ENCODE results near the gene SUPT3H. TPM values are rescaled to one million over a fixed set of nuclear protein-coding genes. Genes with fewer than 3 reads are reported as not detected.
"Not testable (repeated sequence)": the region's sequence is repeated elsewhere in the genome, so short reads cannot be mapped to it uniquely, and the experiment has no call there.

SUPT3H gene
- total and polyA plus RNA-seq, 5 experiments from 2014 or later = 16.9 to 20.8 (median 20.0) TPM

GRCh38 chr6:44920952-44921491 lies 456.7 kb downstream of the SUPT3H start:
- Mint-ChIP-seq H3K27me3 (no peaks in the 10 kb centered on the region), H3K4me3 (peak overlapping the region in 9 of 10 donors; percentile 22 to 80 (median 63)), H3K4me1 (peaks cover 21 to 66% (median 45%) of the 10 kb centered on the region in 4 donors), H3K27ac (peak overlapping the region; percentile 53 to 92 (median 80)), H3K9me3 (no peaks in the 10 kb centered on the region), H3K36me3 (peaks cover 0 to 9% (median 0%) of the 10 kb centered on the region in 3 donors)
- ATAC-seq (no peak), DNase-seq (no peak)
- POLR2A ChIA-PET = no interaction called here

DNA sequence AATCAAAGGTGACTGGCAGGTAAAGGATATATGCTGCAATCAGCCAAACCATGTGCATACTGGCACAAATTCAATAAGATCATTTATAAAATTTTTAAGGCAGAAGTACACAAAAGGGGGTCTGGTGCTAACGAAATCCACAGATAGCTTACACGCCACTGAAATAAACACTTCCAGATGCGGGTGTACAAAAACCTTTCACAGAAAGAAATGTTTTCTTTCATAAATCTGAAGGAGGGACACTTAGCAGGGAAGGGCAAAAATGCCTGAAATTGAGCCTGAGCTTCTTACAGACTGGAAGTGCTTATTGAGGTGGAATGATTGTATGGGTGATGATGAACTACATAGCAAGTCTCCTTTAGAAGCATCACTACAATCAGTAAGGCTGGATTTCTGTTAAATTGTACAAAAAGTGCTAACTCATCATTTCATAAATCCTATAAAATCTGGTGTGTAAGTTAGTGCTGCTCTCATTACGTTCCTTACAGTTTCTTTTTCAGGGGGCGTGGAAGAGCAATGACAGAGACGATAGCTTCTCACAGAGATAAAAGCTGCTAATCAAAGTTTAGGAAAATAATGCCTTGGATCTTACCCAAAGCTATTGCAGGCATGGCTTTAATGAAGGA lies 458.9 kb downstream of the SUPT3H start:
- ATAC-seq (no peak), DNase-seq (no peak)
- Mint-ChIP-seq H3K36me3 (peaks cover 0 to 26% (median 9%) of the 10 kb centered on the region in 3 donors), H3K27ac (peak overlapping the region in 3 of 10 donors; percentile 10 to 73 (median 38)), H3K4me3 (peak overlapping the region in 1 of 10 donors; percentile 12), H3K4me1 (peaks cover 27 to 64% (median 32%) of the 10 kb centered on the region in 4 donors), H3K9me3 (no peaks in the 10 kb centered on the region), H3K27me3 (no peaks in the 10 kb centered on the region)
- POLR2A ChIA-PET = interaction anchor here (0.6 to 1.4 kb wide), 3 partner anchors 10 to 209 kb away, joined by 3 read pairs; no protein-coding TSS in a partner anchor

DNA sequence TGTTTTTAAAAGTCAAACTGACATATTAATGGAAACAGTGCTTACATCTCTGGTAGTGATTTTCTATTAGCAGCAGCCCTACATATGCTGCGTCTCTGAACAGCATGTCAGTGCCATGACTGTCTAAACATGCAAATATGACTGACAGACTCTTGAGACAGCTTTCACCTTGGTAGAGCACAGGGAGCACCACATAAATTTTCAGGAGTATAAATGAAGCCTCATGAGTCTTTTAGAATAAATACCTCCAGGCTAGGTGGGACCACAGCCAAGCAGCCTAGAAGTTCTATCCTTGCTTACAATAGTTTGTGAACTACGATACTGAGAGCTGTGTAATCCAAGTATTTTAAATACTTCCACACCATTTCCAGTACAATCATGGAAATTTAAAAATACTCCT lies 460.3 kb downstream of the SUPT3H start:
- Mint-ChIP-seq H3K36me3 (peaks cover 5 to 39% (median 14%) of the 10 kb centered on the region in 3 donors), H3K27me3 (no peaks in the 10 kb centered on the region), H3K9me3 (no peaks in the 10 kb centered on the region), H3K4me3 (no peak overlapping the region), H3K4me1 (peaks cover 23 to 55% (median 24%) of the 10 kb centered on the region in 4 donors), H3K27ac (no peak overlapping the region)
- POLR2A ChIA-PET = interaction anchor here (1.0 kb wide), 1 partner anchor 11 kb away, joined by 6 read pairs; no protein-coding TSS in a partner anchor
- DNase-seq (no peak), ATAC-seq (no peak)

DNA sequence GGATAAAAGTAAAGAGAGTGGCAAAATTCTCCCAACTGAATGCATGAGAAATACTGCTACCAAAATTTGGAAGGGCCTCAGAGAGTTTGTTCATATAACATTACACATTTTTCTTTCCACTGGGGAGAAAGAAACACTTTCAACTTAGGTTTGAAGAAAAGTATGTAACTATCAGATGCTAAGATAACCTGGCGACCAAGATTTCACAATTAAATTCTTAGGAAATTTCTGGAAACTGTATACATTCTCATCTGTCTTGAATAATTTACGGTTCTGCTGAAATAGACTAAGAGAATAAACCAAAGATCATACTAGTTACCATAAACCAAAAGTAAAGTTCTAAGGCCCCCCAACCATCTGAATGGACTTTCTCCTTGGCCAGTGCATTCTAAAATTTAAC lies 462.6 kb downstream of the SUPT3H start:
- Mint-ChIP-seq H3K9me3 (no peaks in the 10 kb centered on the region), H3K27ac (peak overlapping the region in 2 of 10 donors; percentile 21 to 41), H3K36me3 (peaks cover 5 to 41% (median 18%) of the 10 kb centered on the region in 3 donors), H3K27me3 (no peaks in the 10 kb centered on the region), H3K4me1 (peaks cover 3 to 34% (median 11%) of the 10 kb centered on the region in 4 donors), H3K4me3 (no peak overlapping the region)
- DNase-seq (no peak), ATAC-seq (no peak)
- POLR2A ChIA-PET = no interaction called here

- peaks cover 5 to 42% (median 20%) of the 10 kb centered on the region in 3 donors for H3K36me3 Mint-ChIP-seq
- no peak for DNase-seq
- H3K27me3 Mint-ChIP-seq = no peaks in the 10 kb centered on the region
- POLR2A ChIA-PET = no interaction called here
- no peak for ATAC-seq
- H3K27ac Mint-ChIP-seq = no peak overlapping the region
- H3K4me3 Mint-ChIP-seq = no peak overlapping the region
- no peaks in the 10 kb centered on the region for H3K9me3 Mint-ChIP-seq
- peaks cover 0 to 30% (median 12%) of the 10 kb centered on the region in 4 donors for H3K4me1 Mint-ChIP-seq
Measured at GRCh38 chr6:44914141-44914540, 463.6 kb downstream of the SUPT3H start.

- DNase-seq = no peak
- Mint-ChIP-seq H3K27ac (no peak overlapping the region), H3K36me3 (peaks cover 6 to 27% (median 7%) of the 10 kb centered on the region in 3 donors), H3K27me3 (no peaks in the 10 kb centered on the region), H3K4me3 (no peak overlapping the region), H3K4me1 (peaks cover 2 to 21% (median 18%) of the 10 kb centered on the region in 4 donors), H3K9me3 (peaks cover 0 to 18% (median 6%) of the 10 kb centered on the region in 9 donors)
- POLR2A ChIA-PET = no interaction called here
- ATAC-seq = no peak
Measured at GRCh38 chr6:44906761-44907160, 471.0 kb downstream of the SUPT3H start.

- H3K27me3 Mint-ChIP-seq, ATAC-seq, POLR2A ChIA-PET, DNase-seq: not testable (repeated sequence)
- Mint-ChIP-seq H3K9me3 (peaks cover 0 to 14% (median 6%) of the 10 kb centered on the region in 9 donors), H3K4me1 (peaks cover 4 to 22% (median 19%) of the 10 kb centered on the region in 4 donors), H3K27ac (peak overlapping the region in 1 of 10 donors; percentile 56), H3K36me3 (peaks cover 17 to 42% (median 19%) of the 10 kb centered on the region in 3 donors), H3K4me3 (peak overlapping the region in 1 of 10 donors; percentile 38)
Measured at GRCh38 chr6:44900358-44900757, 477.4 kb downstream of the SUPT3H start.

DNA sequence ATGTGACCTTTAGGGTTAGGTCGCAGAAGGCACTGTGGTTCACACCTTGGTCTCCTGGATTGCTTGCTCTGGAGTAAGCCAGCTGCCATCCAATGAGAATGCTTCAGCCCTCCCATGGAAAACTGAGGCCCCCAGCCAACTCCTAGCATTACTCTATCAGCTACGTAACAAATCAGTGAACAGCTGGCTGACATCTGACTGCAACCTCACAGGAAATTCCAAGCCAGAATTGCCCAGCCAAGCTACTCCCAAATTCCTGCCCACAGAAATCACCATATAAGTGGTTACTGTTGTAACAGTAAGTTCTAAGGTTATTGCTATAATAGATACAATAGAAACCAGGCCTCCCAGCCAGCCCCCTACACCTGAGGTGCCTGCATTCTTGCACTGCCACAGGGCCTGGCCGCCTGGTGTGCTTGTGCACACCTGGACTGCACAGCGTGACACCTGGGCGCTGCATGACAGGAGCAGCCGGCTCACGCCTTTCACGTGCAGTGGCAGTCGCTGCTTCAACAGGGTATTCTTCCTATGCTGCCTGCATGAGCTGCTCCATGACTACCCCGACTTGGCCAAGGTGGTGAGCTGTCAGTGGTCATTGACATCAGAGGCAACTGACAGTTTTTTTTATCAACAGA lies 479.3 kb downstream of the SUPT3H start:
- POLR2A ChIA-PET = no interaction called here
- no peaks in the 10 kb centered on the region for H3K27me3 Mint-ChIP-seq
- H3K9me3 Mint-ChIP-seq = peaks cover 0 to 9% (median 2%) of the 10 kb centered on the region in 9 donors
- no peak for ATAC-seq
- H3K4me3 Mint-ChIP-seq = no peak overlapping the region
- peaks cover 10 to 40% (median 21%) of the 10 kb centered on the region in 3 donors for H3K36me3 Mint-ChIP-seq
- DNase-seq = no peak
- H3K4me1 Mint-ChIP-seq = peaks cover 4 to 16% (median 12%) of the 10 kb centered on the region in 4 donors
- peak overlapping the region in 1 of 10 donors; percentile 43 for H3K27ac Mint-ChIP-seq

GRCh38 chr6:44897316-44897715 lies 480.4 kb downstream of the SUPT3H start:
- POLR2A ChIA-PET = no interaction called here
- no peak overlapping the region for H3K4me3 Mint-ChIP-seq
- H3K36me3 Mint-ChIP-seq = peaks cover 10 to 35% (median 21%) of the 10 kb centered on the region in 3 donors
- no peak for DNase-seq
- no peak for ATAC-seq
- H3K27me3 Mint-ChIP-seq = no peaks in the 10 kb centered on the region
- peaks cover 2 to 10% (median 4%) of the 10 kb centered on the region in 4 donors for H3K4me1 Mint-ChIP-seq
- H3K27ac Mint-ChIP-seq = peak overlapping the region in 1 of 10 donors; percentile 1
- H3K9me3 Mint-ChIP-seq = peaks cover 0 to 9% (median 0%) of the 10 kb centered on the region in 9 donors

- H3K27ac Mint-ChIP-seq = no peak overlapping the region
- peaks cover 0 to 10% (median 2%) of the 10 kb centered on the region in 4 donors for H3K4me1 Mint-ChIP-seq
- H3K4me3 Mint-ChIP-seq = no peak overlapping the region
- H3K36me3 Mint-ChIP-seq = peaks cover 10 to 34% (median 18%) of the 10 kb centered on the region in 3 donors
- POLR2A ChIA-PET = no interaction called here
- ATAC-seq (no peak), DNase-seq (no peak)
- peaks cover 0 to 9% (median 0%) of the 10 kb centered on the region in 9 donors for H3K9me3 Mint-ChIP-seq
- H3K27me3 Mint-ChIP-seq = no peaks in the 10 kb centered on the region
Measured at GRCh38 chr6:44896701-44897100, 481.0 kb downstream of the SUPT3H start.

GRCh38 chr6:44892579-44892978 lies 485.2 kb downstream of the SUPT3H start:
- peaks cover 0 to 14% (median 0%) of the 10 kb centered on the region in 9 donors for H3K9me3 Mint-ChIP-seq
- no peaks in the 10 kb centered on the region for H3K27me3 Mint-ChIP-seq
- peaks cover 0 to 3% (median 0%) of the 10 kb centered on the region in 4 donors for H3K4me1 Mint-ChIP-seq
- H3K27ac Mint-ChIP-seq = peak overlapping the region in 2 of 10 donors; percentile 12 to 38
- no peak overlapping the region for H3K4me3 Mint-ChIP-seq
- no peak for DNase-seq
- POLR2A ChIA-PET = no interaction called here
- ATAC-seq = no peak
- peaks cover 1 to 28% (median 11%) of the 10 kb centered on the region in 3 donors for H3K36me3 Mint-ChIP-seq

- DNase-seq, POLR2A ChIA-PET, H3K27me3 Mint-ChIP-seq, H3K4me3 Mint-ChIP-seq, ATAC-seq: not testable (repeated sequence)
- Mint-ChIP-seq H3K36me3 (peaks cover 32 to 56% (median 37%) of the 10 kb centered on the region in 3 donors), H3K9me3 (peaks cover 4 to 43% (median 24%) of the 10 kb centered on the region in 9 donors), H3K4me1 (peaks cover 0 to 15% (median 9%) of the 10 kb centered on the region in 4 donors), H3K27ac (peak overlapping the region in 3 of 10 donors; percentile 11 to 67 (median 40))
Measured at GRCh38 chr6:44879071-44879470, 498.7 kb downstream of the SUPT3H start.

Data from naive thymus-derived CD8-positive, alpha-beta T cell (primary cell).